H1 (cell line): ENCODE results near the gene SARNP. TPM values are rescaled to one million over a fixed set of nuclear protein-coding genes. Genes with fewer than 3 reads are reported as not detected.

Experiments used
- CTCF ChIA-PET: fragments of 300-600 bp; sonication (Branson Sonifier 250); formaldehyde crosslinking; loops from one replicate; lab custom pipeline; 2021; ENCODE audit not compliant: partially characterized antibody; lab: Charles Lee
- POLR2A ChIA-PET: fragments of 300-600 bp; sonication (Branson Sonifier 250); formaldehyde crosslinking; loops from one replicate; lab custom pipeline; 2021; ENCODE audit warnings: inconsistent platforms; ENCODE audit not compliant: partially characterized antibody; lab: Charles Lee
- DNase-seq, 2 experiments: peaks; one replicate each; pipeline versions ENCODE4 v3.0.0 to v3.0.0-alpha.2; 2010 to 2022; ENCODE audit warnings: low spot score in 2 of 2, low read depth in 1 of 2, mixed read lengths in 1 of 2
- FAIRE-seq: peaks from 2 replicates; lab custom pipeline; 2011; peaks lifted over from hg19 to GRCh38; lab: Jason Lieb, UNC
- H2AFZ ChIP-seq: 2 replicates; pipeline ENCODE4 v1.8.1; 2012; ENCODE audit warnings: low read length, inconsistent platforms
- H2AK5ac ChIP-seq: 2 replicates; pipeline ENCODE4 v1.6.1; 2013; ENCODE audit warnings: low read depth, low read length
- H2BK120ac ChIP-seq: replicated peaks from 2 replicates; pipeline ENCODE3; 2013; ENCODE audit warnings: low read depth, low read length, inconsistent platforms
- H2BK12ac ChIP-seq: 2 replicates; pipeline ENCODE4 v1.6.1; 2013; ENCODE audit warnings: low read depth, low read length
- H2BK15ac ChIP-seq: 2 replicates; pipeline ENCODE4 v1.6.1; 2013; ENCODE audit warnings: low read length
- H2BK20ac ChIP-seq: 2 replicates; pipeline ENCODE4 v1.6.1; 2013; ENCODE audit warnings: low read length
- H2BK5ac ChIP-seq: 2 replicates; pipeline ENCODE4 v1.6.1; 2013; ENCODE audit warnings: low read depth, low read length
- H3K14ac ChIP-seq: 2 replicates; pipeline ENCODE4 v1.6.1; 2013; ENCODE audit warnings: inconsistent platforms; ENCODE audit not compliant: insufficient read length
- H3K18ac ChIP-seq: 2 replicates; pipeline ENCODE4 v1.6.1; 2013; ENCODE audit warnings: low read length; ENCODE audit errors: extremely low read depth
- H3K23ac ChIP-seq: 2 replicates; pipeline ENCODE4 v1.6.1; 2013; ENCODE audit warnings: inconsistent platforms; ENCODE audit not compliant: insufficient read length
- H3K23me2 ChIP-seq: 2 replicates; pipeline ENCODE4 v1.6.1; 2013; ENCODE audit warnings: low read depth, low read length
- H3K27ac ChIP-seq: 2 replicates; pipeline ENCODE4 v1.6.1; 2011; ENCODE audit warnings: low read depth, low read length, inconsistent platforms
- H3K27me3 ChIP-seq, 4 experiments: replicated peaks in 1 of 4; 1 replicate in 1 of 4; 2 replicates in 3 of 4; pipeline versions ENCODE4 v1.6.1 to v1.8.1; 2011 to 2013; ENCODE audit warnings: low read length in 3 of 4, mild to moderate bottlenecking in 3 of 4, inconsistent platforms in 2 of 4, mixed read lengths in 2 of 4, moderate library complexity in 1 of 4; ENCODE audit not compliant: control insufficient read depth in 3 of 4, insufficient read depth in 3 of 4; ENCODE audit errors: extremely low read depth in 1 of 4
- H3K36me3 ChIP-seq, 4 experiments: 2 replicates each; pipeline versions ENCODE4 v1.6.1 to v1.8.1; 2011 to 2013; ENCODE audit warnings: mild to moderate bottlenecking in 4 of 4, low read length in 3 of 4, moderate library complexity in 2 of 4, control low read depth in 1 of 4, inconsistent platforms in 1 of 4; ENCODE audit not compliant: insufficient read depth in 4 of 4, control insufficient read depth in 2 of 4
- H3K4ac ChIP-seq: replicated peaks from 2 replicates; pipeline ENCODE3; 2013; ENCODE audit warnings: low read length, low read depth, mixed read lengths, inconsistent platforms; ENCODE audit not compliant: insufficient read length
- H3K4me1 ChIP-seq, 4 experiments: replicated peaks in 1 of 4; 1 replicate in 1 of 4; 2 replicates in 3 of 4; pipeline versions ENCODE4 v1.6.1 to v1.8.1; 2011 to 2013; ENCODE audit warnings: low read length in 3 of 4, inconsistent platforms in 2 of 4, mixed read lengths in 1 of 4; ENCODE audit not compliant: insufficient read depth in 4 of 4, control insufficient read depth in 3 of 4
- H3K4me2 ChIP-seq, 2 experiments: 2 replicates each; pipeline versions ENCODE4 v1.6.1 to v1.8.1; 2011 to 2013; ENCODE audit warnings: low read depth in 2 of 2, low read length in 2 of 2, control low read depth in 1 of 2, inconsistent platforms in 1 of 2, mild to moderate bottlenecking in 1 of 2; ENCODE audit not compliant: insufficient read depth in 1 of 2
- H3K4me3 ChIP-seq, 4 experiments: fragments of 200-600, 300-600 bp in 1 of 4; sonication (generic), shearing (Covaris generic), sonication (Bioruptor Twin) in 1 of 4; 2 replicates each; pipeline versions ENCODE4 v1.5.1 to v1.8.1; 2011 to 2016; ENCODE audit warnings: low read length in 4 of 4, low read depth in 3 of 4, control low read depth in 2 of 4, inconsistent platforms in 2 of 4, mild to moderate bottlenecking in 2 of 4, mixed read lengths in 1 of 4, moderate library complexity in 1 of 4; ENCODE audit not compliant: insufficient read depth in 2 of 4; ENCODE audit errors: extremely low read depth in 1 of 4
- H3K56ac ChIP-seq: replicated peaks from 2 replicates; pipeline ENCODE3; 2013; ENCODE audit warnings: low read depth, mild to moderate bottlenecking, mixed read lengths, low read length, inconsistent platforms; ENCODE audit not compliant: insufficient read length
- H3K79me1 ChIP-seq: 2 replicates; pipeline ENCODE4 v1.6.1; 2013; ENCODE audit warnings: low read depth, low read length, control low read depth
- H3K79me2 ChIP-seq, 2 experiments: 2 replicates each; pipeline versions ENCODE4 v1.6.1 to v1.8.1; 2012 to 2013; ENCODE audit warnings: low read length in 2 of 2, mild to moderate bottlenecking in 2 of 2, inconsistent platforms in 1 of 2; ENCODE audit not compliant: insufficient read depth in 2 of 2, control insufficient read depth in 1 of 2
- H3K9ac ChIP-seq, 4 experiments: replicated peaks in 1 of 4; 1 replicate in 1 of 4; 2 replicates in 3 of 4; pipeline versions ENCODE4 v1.6.1 to v1.8.1; 2011 to 2013; ENCODE audit warnings: low read depth in 3 of 4, low read length in 3 of 4, control low read depth in 2 of 4, mild to moderate bottlenecking in 2 of 4, moderate library complexity in 2 of 4, inconsistent platforms in 1 of 4; ENCODE audit errors: extremely low read depth in 1 of 4
- H3K9me3 ChIP-seq, 2 experiments: 2 replicates each; pipeline versions ENCODE4 v1.6.1 to v1.8.1; 2012 to 2013; ENCODE audit warnings: mild to moderate bottlenecking in 2 of 2, moderate library complexity in 2 of 2, control low read depth in 1 of 2, inconsistent platforms in 1 of 2, low read depth in 1 of 2, low read length in 1 of 2, mixed read lengths in 1 of 2; ENCODE audit not compliant: insufficient read depth in 2 of 2
- H4K20me1 ChIP-seq, 2 experiments: replicated peaks in 1 of 2; 2 replicates each; pipeline versions ENCODE3 to v1.8.1; 2011 to 2013; ENCODE audit warnings: inconsistent platforms in 2 of 2, low read length in 2 of 2, mild to moderate bottlenecking in 1 of 2; ENCODE audit not compliant: insufficient read depth in 2 of 2, control insufficient read depth in 1 of 2
- H4K5ac ChIP-seq: 2 replicates; pipeline ENCODE4 v1.6.1; 2013; ENCODE audit warnings: low read length, low read depth, mixed read lengths, inconsistent platforms; ENCODE audit not compliant: insufficient read length
- H4K8ac ChIP-seq: 2 replicates; pipeline ENCODE4 v1.8.0; 2013; ENCODE audit warnings: mild to moderate bottlenecking, moderate library complexity, low read length, inconsistent platforms; ENCODE audit not compliant: insufficient read depth; ENCODE audit errors: extremely low read depth
- H4K91ac ChIP-seq: replicated peaks from 2 replicates; pipeline ENCODE3; 2013; ENCODE audit warnings: low read length, mixed read lengths, inconsistent platforms; ENCODE audit not compliant: insufficient read length
- CHD1 ChIP-seq: IDR thresholded peaks from 2 replicates; pipeline ENCODE4 v1.6.1; 2012; ENCODE audit warnings: low read depth, low read length, improper control_type of control experiment
- KDM1A ChIP-seq: fragments of 200-600, 300-600 bp; sonication (generic); IDR thresholded peaks from 2 replicates; pipeline ENCODE4 v1.7.1; 2016; ENCODE audit warnings: mild to moderate bottlenecking, low read length, borderline replicate concordance
- TBP ChIP-seq: IDR thresholded peaks from 2 replicates; pipeline ENCODE4 v1.6.1; 2011; ENCODE audit warnings: low read depth, low read length, improper control_type of control experiment
- TEAD4 ChIP-seq: IDR thresholded peaks from 2 replicates; pipeline ENCODE4 v1.6.1; 2012; ENCODE audit warnings: low read depth, low read length, inconsistent platforms, mixed read lengths
- WGBS, 2 experiments: shearing (Covaris generic) in 1 of 2; methylation state at CpG; one replicate each; pipeline versions ENCODE4 v1.1.6 to v1.1.7; 2013 to 2015; ENCODE audit warnings: low lambda C conversion rate in 2 of 2, mixed read lengths in 2 of 2, inconsistent platforms in 1 of 2, low coverage in 1 of 2, missing lambda C conversion rate in 1 of 2; ENCODE audit not compliant: insufficient replicate concordance in 2 of 2, insufficient coverage in 1 of 2, insufficient read length in 1 of 2; ENCODE audit errors: extremely low coverage in 1 of 2, missing lambda C conversion rate in 1 of 2; 5-methylcytosine and 5-hydroxymethylcytosine counted together
- polyA plus RNA-seq, 7 experiments: library from polyadenylated mRNA; depleted of rRNA in 3 of 7; stranded (reverse) in 5 of 7; unstranded in 2 of 7; fragments of >200 nt in 5 of 7; fragments of 200-250 nt in 2 of 7; gene quantifications; 1 replicate in 5 of 7; 2 replicates in 1 of 7; 4 replicates in 1 of 7; pipeline versions ENCODE4 v1.2.1 to v1.2.3, GENCODE V29; 2011 to 2013; ENCODE audit warnings: missing spikeins in 2 of 7, mixed read lengths in 2 of 7
- total RNA-seq: library from RNA; stranded (reverse); fragmentation: NEBNext Ultra II Directional; extraction: Animal tissue kit (Norgen Biotek cat#: 25700); gene quantifications from 2 replicates; pipeline ENCODE4 v1.2.1, GENCODE V29; 2021
- TF ChIP-seq, protein P1 (sequence below): IDR thresholded peaks from 2 replicates; pipeline ENCODE4 v1.6.1; 2011; ENCODE audit warnings: low read length, improper control_type of control experiment
- TF ChIP-seq, protein P2 (sequence below): IDR thresholded peaks from 2 replicates; pipeline ENCODE4 v1.6.1; 2012; ENCODE audit warnings: low read length, inconsistent platforms

The SARNP gene
- total and polyA plus RNA-seq, 2 of the 8 experiments (the other 6 are each of a cell fraction or from before 2014, with no cell fraction given), result 114 to 226 TPM

DNA sequence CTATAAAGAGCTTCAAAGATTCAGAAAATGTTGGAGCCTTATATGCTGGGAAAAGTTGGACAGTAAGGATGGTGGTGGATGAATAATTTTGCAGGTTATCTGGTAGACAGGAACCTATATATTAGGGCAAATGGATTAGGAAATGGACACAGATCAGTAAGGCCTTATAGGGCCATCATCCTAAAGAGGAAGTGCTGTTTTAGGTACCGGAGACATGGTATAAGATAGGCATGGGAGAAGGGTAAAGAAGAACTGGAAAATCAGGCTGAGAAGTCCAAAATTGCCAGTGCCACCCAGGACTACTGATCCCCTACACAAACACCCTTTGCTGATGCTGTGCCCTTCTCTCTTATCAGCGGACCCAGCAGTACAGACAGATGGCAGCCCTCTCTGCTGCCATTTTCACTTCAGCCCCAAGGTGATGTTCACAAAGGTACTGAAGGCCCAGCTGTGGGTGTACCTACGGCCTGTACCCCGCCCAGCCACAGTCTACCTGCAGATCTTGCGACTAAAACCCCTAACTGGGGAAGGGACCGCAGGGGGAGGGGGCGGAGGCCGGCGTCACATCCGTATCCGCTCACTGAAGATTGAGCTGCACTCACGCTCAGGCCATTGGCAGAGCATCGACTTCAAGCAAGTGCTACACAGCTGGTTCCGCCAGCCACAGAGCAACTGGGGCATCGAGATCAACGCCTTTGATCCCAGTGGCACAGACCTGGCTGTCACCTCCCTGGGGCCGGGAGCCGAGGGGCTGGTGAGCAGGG is 69.1 kb downstream of the SARNP start:
- 98% methylated on average over 18 of the region's 18 CpGs; no CpG with 5 or more reads in 1 of the 2 experiments for WGBS, 2 experiments
- no peak for DNase-seq
- H3K36me3 ChIP-seq, result peaks cover 13 to 52% (median 39%) of the 10 kb centered on the region in 4 experiments
- no peak overlapping the region for H3K27ac ChIP-seq
- FAIRE-seq, result no peak
- no peak overlapping the region; the same call in 1 of the 2 replicates for H2AK5ac ChIP-seq
- peaks cover 5 to 29% (median 21%) of the 10 kb centered on the region in 4 experiments for H3K4me1 ChIP-seq
- H3K14ac ChIP-seq, result no peak overlapping the region
- peak overlapping the region in 1 of 4 experiments; percentile 80; a peak in 1 of 8 replicates for H3K4me3 ChIP-seq
- CTCF ChIA-PET, result interaction anchor here (0.6 to 14.5 kb wide), 14 partner anchors 8 to 1763 kb away, joined by 3 to 186 read pairs (median 4); partner anchors contain the start of gene CD63
- H4K91ac ChIP-seq, result no peak overlapping the region
- POLR2A ChIA-PET, result interaction anchor here (0.7 to 46.5 kb wide), 9 partner anchors 5 to 293 kb away, joined by 3 to 809 read pairs (median 4); partner anchors contain the start of genes BLOC1S1, CD63, DNAJC14 and GDF11
- H3K18ac ChIP-seq, result no peak overlapping the region
- H4K20me1 ChIP-seq, result peaks cover 12 to 24% of the 10 kb centered on the region in 2 experiments
- TF ChIP-seq CHD1, result no peak
- TF ChIP-seq KDM1A, result no peak
- TF ChIP-seq TBP, result no peak
- no peak for TF ChIP-seq TEAD4
- TF ChIP-seq, protein P1, sequence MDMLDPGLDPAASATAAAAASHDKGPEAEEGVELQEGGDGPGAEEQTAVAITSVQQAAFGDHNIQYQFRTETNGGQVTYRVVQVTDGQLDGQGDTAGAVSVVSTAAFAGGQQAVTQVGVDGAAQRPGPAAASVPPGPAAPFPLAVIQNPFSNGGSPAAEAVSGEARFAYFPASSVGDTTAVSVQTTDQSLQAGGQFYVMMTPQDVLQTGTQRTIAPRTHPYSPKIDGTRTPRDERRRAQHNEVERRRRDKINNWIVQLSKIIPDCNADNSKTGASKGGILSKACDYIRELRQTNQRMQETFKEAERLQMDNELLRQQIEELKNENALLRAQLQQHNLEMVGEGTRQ, result no peak
- TF ChIP-seq, protein P2, sequence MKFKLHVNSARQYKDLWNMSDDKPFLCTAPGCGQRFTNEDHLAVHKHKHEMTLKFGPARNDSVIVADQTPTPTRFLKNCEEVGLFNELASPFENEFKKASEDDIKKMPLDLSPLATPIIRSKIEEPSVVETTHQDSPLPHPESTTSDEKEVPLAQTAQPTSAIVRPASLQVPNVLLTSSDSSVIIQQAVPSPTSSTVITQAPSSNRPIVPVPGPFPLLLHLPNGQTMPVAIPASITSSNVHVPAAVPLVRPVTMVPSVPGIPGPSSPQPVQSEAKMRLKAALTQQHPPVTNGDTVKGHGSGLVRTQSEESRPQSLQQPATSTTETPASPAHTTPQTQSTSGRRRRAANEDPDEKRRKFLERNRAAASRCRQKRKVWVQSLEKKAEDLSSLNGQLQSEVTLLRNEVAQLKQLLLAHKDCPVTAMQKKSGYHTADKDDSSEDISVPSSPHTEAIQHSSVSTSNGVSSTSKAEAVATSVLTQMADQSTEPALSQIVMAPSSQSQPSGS, result no peak
- H4K5ac ChIP-seq, result no peak overlapping the region
- H2BK20ac ChIP-seq, result 0 out of 2 replicates have a peak overlapping the region, but pooled peaks have one; percentile 11
- peak overlapping the region in 1 of 2 experiments; percentile 93; a peak in 1 of 4 replicates for H3K4me2 ChIP-seq
- H3K9ac ChIP-seq, result no peak overlapping the region
- peak overlapping the region; percentile 45 for H4K8ac ChIP-seq
- H3K79me2 ChIP-seq, result peaks cover 10 to 52% of the 10 kb centered on the region in 2 experiments
- H2AFZ ChIP-seq, result no peak overlapping the region
- H2BK15ac ChIP-seq, result no peak overlapping the region
- H3K4ac ChIP-seq, result no peak overlapping the region
- H3K27me3 ChIP-seq, result no peaks in the 10 kb centered on the region
- H3K79me1 ChIP-seq, result peaks cover 13% of the 10 kb centered on the region
- H3K23ac ChIP-seq, result no peak overlapping the region
- H3K23me2 ChIP-seq, result peaks cover 24% of the 10 kb centered on the region
- no peak overlapping the region for H3K56ac ChIP-seq
- H2BK120ac ChIP-seq, result no peak overlapping the region
- no peak overlapping the region; the same call in 1 of the 2 replicates for H2BK5ac ChIP-seq
- no peaks in the 10 kb centered on the region for H3K9me3 ChIP-seq
- peak overlapping the region; percentile 64; the same call in 1 of the 2 replicates for H2BK12ac ChIP-seq
